HepG2 (cell line): ENCODE data around the gene TNFSF18. TPM values are rescaled to one million over a fixed set of nuclear protein-coding genes. Genes with fewer than 3 reads are reported as not detected.

Experiments used
- ATAC-seq: fragments of 200-7000 bp; cut with Tn5 transposase; 3 replicates; pipeline ENCODE4 v1.9.1; 2020; ENCODE audit warnings: mild to moderate bottlenecking, moderate library complexity
- BruUV-seq: library from RNA; stranded (reverse); fragments of 400-500 nt; replicated peaks from 2 replicates; lab custom pipeline; 2021; lab: Mats Ljungman, UMichigan
- CTCF ChIA-PET: fragments of 300-600 bp; formaldehyde crosslinking; extraction: SDS; loops from one replicate; lab custom pipeline; 2021; ENCODE audit warnings: low total read pairs, inconsistent platforms, low intra/inter-chr PET ratio; lab: Yijun Ruan, JAX
- POLR2A ChIA-PET: fragments of 350-600 bp; sonication (Branson Sonifier 250); formaldehyde crosslinking; loops from one replicate; lab custom pipeline; 2020; ENCODE audit warnings: antibody characterized with exemption, inconsistent platforms; lab: Yijun Ruan, JAX
- DNase-seq: peaks from one replicate; pipeline ENCODE4 v3.0.0-alpha.2; 2015; ENCODE audit warnings: low spot score
- FAIRE-seq: peaks from 3 replicates; lab custom pipeline; 2011; peaks lifted over from hg19 to GRCh38; lab: Jason Lieb, UNC
- H2AFZ ChIP-seq: one replicate; pipeline ENCODE4 v1.6.1; 2011; ENCODE audit warnings: low read length, inconsistent platforms
- H3K27ac ChIP-seq: fragments of 300-600 bp; 3 replicates; pipeline ENCODE4 v1.8.0; 2011; ENCODE audit warnings: mixed run types, mild to moderate bottlenecking, mixed read lengths, low read length, inconsistent platforms; ENCODE audit not compliant: insufficient read depth; ENCODE audit errors: extremely low read length
- H3K27me3 ChIP-seq, 2 experiments: fragments of 200-600 bp in 1 of 2; 2 replicates in 1 of 2; 3 replicates in 1 of 2; pipeline versions ENCODE4 v1.6.0 to v1.8.0; 2011; ENCODE audit warnings: low read length in 2 of 2, mild to moderate bottlenecking in 2 of 2, moderate library complexity in 2 of 2, inconsistent platforms in 1 of 2; ENCODE audit not compliant: insufficient read depth in 2 of 2, control insufficient read depth in 1 of 2
- H3K36me3 ChIP-seq, 2 experiments: fragments of 200-600 bp in 1 of 2; replicated peaks in 1 of 2; 2 replicates in 1 of 2; 3 replicates in 1 of 2; pipeline versions ENCODE4 v1.5.1 to v1.8.0; 2011; ENCODE audit warnings: low read length in 2 of 2, inconsistent platforms in 1 of 2; ENCODE audit not compliant: insufficient read depth in 2 of 2, control insufficient read depth in 1 of 2
- H3K4me1 ChIP-seq: 2 replicates; pipeline ENCODE4 v1.5.1; 2012; ENCODE audit warnings: low read length, inconsistent platforms; ENCODE audit not compliant: insufficient read depth
- H3K4me2 ChIP-seq: 2 replicates; pipeline ENCODE4 v1.6.0; 2011; ENCODE audit warnings: low read depth, low read length, inconsistent platforms
- H3K4me3 ChIP-seq, 3 experiments: fragments of 200-600 bp in 1 of 3; sonication (generic), shearing (Covaris generic) in 1 of 3; replicated peaks in 1 of 3; 2 replicates each; pipeline ENCODE4 v1.5.1; 2011 to 2016; ENCODE audit warnings: low read length in 3 of 3, inconsistent platforms in 2 of 3, low read depth in 2 of 3, mild to moderate bottlenecking in 2 of 3, control low read depth in 1 of 3, mixed read lengths in 1 of 3; ENCODE audit not compliant: insufficient read depth in 1 of 3
- H3K79me2 ChIP-seq: one replicate; pipeline ENCODE4 v1.6.1; 2011; ENCODE audit warnings: low read length, inconsistent platforms; ENCODE audit not compliant: insufficient read depth
- H3K9ac ChIP-seq: 2 replicates; pipeline ENCODE4 v1.6.0; 2011; ENCODE audit warnings: mild to moderate bottlenecking, low read depth, low read length, inconsistent platforms; ENCODE audit not compliant: insufficient read depth
- H3K9me3 ChIP-seq: 2 replicates; pipeline ENCODE4 v1.5.1; 2012; ENCODE audit warnings: mild to moderate bottlenecking, low read length
- H4K20me1 ChIP-seq: 2 replicates; pipeline ENCODE4 v1.6.0; 2011; ENCODE audit warnings: inconsistent platforms, mild to moderate bottlenecking, low read length, moderate library complexity; ENCODE audit not compliant: insufficient read depth
- ASH2L ChIP-seq: fragments of 300-600, 200-600 bp; sonication (generic); IDR thresholded peaks from 2 replicates; pipeline ENCODE4 v1.7.0; 2017; ENCODE audit warnings: low read depth, mild to moderate bottlenecking, moderate library complexity, mixed read lengths, low read length; ENCODE audit not compliant: insufficient read length
- CCAR2 ChIP-seq: fragments of 200-400 bp; formaldehyde crosslinking; optimal IDR thresholded peaks from 2 replicates; pipeline ENCODE3; 2018; ENCODE audit warnings: low read depth, mild to moderate bottlenecking, low read length, moderate library complexity
- FOXJ3 ChIP-seq: sonication (generic); formaldehyde crosslinking; IDR thresholded peaks from 2 replicates; pipeline ENCODE4 v1.4.0; 2020; ENCODE audit warnings: missing genetic modification reagents, mild to moderate bottlenecking, borderline replicate concordance
- HHEX ChIP-seq: IDR thresholded peaks from 2 replicates; pipeline ENCODE4 v1.6.1; 2016; ENCODE audit warnings: control low read depth
- HOXA9 ChIP-seq: sonication (generic); formaldehyde crosslinking; IDR thresholded peaks from 2 replicates; pipeline ENCODE4 v1.8.1; 2022; ENCODE audit warnings: missing genetic modification reagents, mild to moderate bottlenecking, moderate library complexity, borderline replicate concordance
- NFE2L1 ChIP-seq: sonication (generic); formaldehyde crosslinking; IDR thresholded peaks from 2 replicates; pipeline ENCODE4 v1.4.0; 2020; ENCODE audit warnings: missing genetic modification reagents, mild to moderate bottlenecking, borderline replicate concordance
- PHF21A ChIP-seq: sonication (generic); formaldehyde crosslinking; IDR thresholded peaks from 2 replicates; pipeline ENCODE4 v1.5.0; 2020; ENCODE audit warnings: mild to moderate bottlenecking, missing genetic modification reagents
- SRY ChIP-seq: sonication (generic); formaldehyde crosslinking; IDR thresholded peaks from 2 replicates; pipeline ENCODE4 v1.8.0; 2022; ENCODE audit warnings: mild to moderate bottlenecking, missing genetic modification reagents
- TFAP4 ChIP-seq: sonication (generic); IDR thresholded peaks from 2 replicates; pipeline ENCODE4 v1.6.1; 2016; ENCODE audit warnings: low read depth, borderline replicate concordance
- TIGD3 ChIP-seq: sonication (generic); formaldehyde crosslinking; IDR thresholded peaks from 2 replicates; pipeline ENCODE4 v1.5.1; 2020; ENCODE audit warnings: mild to moderate bottlenecking, missing genetic modification reagents, borderline replicate concordance
- TRIM22 ChIP-seq: fragments of 450-650 bp; IDR thresholded peaks from 2 replicates; pipeline ENCODE4 v1.6.1; 2017
- ZBTB7A ChIP-seq: sonication (generic); formaldehyde crosslinking; IDR thresholded peaks from 2 replicates; pipeline ENCODE4 v1.8.0; 2022; ENCODE audit warnings: mild to moderate bottlenecking, missing genetic modification reagents
- ZNF138 ChIP-seq: sonication (generic); formaldehyde crosslinking; IDR thresholded peaks from 2 replicates; pipeline ENCODE4 v1.5.0; 2020; ENCODE audit warnings: mild to moderate bottlenecking, low read depth, missing genetic modification reagents
- ZNF430 ChIP-seq: sonication (generic); formaldehyde crosslinking; IDR thresholded peaks from 2 replicates; pipeline ENCODE4 v1.9.0; 2021; ENCODE audit warnings: mild to moderate bottlenecking, missing genetic modification reagents
- ZNF441 ChIP-seq: sonication (generic); formaldehyde crosslinking; IDR thresholded peaks from 2 replicates; pipeline ENCODE4 v1.7.0; 2021; ENCODE audit warnings: missing genetic modification reagents, borderline replicate concordance
- ZNF503 ChIP-seq: sonication (generic); formaldehyde crosslinking; IDR thresholded peaks from 2 replicates; pipeline ENCODE4 v1.4.0; 2020; ENCODE audit warnings: missing genetic modification reagents
- ZNF576 ChIP-seq: sonication (generic); formaldehyde crosslinking; IDR thresholded peaks from 2 replicates; pipeline ENCODE4 v1.4.0; 2020; ENCODE audit warnings: mild to moderate bottlenecking, missing genetic modification reagents
- ZNF7 ChIP-seq: IDR thresholded peaks from 2 replicates; pipeline ENCODE4 v1.6.1; 2016; ENCODE audit warnings: missing biosample characterization, missing genetic modification reagents
- WGBS: methylation state at CpG from one replicate; pipeline ENCODE4 v1.1.6; 2017; ENCODE audit warnings: low lambda C conversion rate; 5-methylcytosine and 5-hydroxymethylcytosine counted together
- in situ Hi-C: cut with HindIII; loops from 2 replicates; pipeline ENCODE4 v1.10.0; 2017; ENCODE audit warnings: low pct_unique_long_range_greater_than_20kb; ENCODE audit not compliant: extremely low pct_ligation_motif_present
- intact Hi-C: fragments of 100-400 bp; cut with micrococcal nuclease; formaldehyde crosslinking; loops from one replicate; pipeline ENCODE4 v1.10.0; 2022; ENCODE audit not compliant: unreplicated experiment
- polyA plus RNA-seq, 8 experiments: library from polyadenylated mRNA; depleted of rRNA in 3 of 8; stranded (reverse) in 7 of 8; unstranded in 1 of 8; fragments of >200 nt; fragmentation: Illumina TruSeq in 4 of 8; extraction: Trizol in 4 of 8; gene quantifications; 2 replicates each; pipeline versions ENCODE4 v1.2.1 to v1.2.3, GENCODE V29; 2011 to 2016; ENCODE audit warnings: low read depth in 4 of 8, missing spikeins in 1 of 8, mixed read lengths in 1 of 8; ENCODE audit not compliant: insufficient read depth in 1 of 8
- total RNA-seq, 5 experiments: library from RNA; depleted of rRNA; stranded (reverse); fragments of >200 nt; fragmentation: Illumina TruSeq; extraction: Trizol; gene quantifications; 2 replicates each; pipeline ENCODE4 v1.2.3, GENCODE V29; 2016; ENCODE audit warnings: low read depth in 1 of 5

The TNFSF18 gene
- total and polyA plus RNA-seq, 2 of the 13 experiments (the other 11 are each of a cell fraction or from before 2014, with no cell fraction given): not detected

GRCh38 chr1:173015629-173016028 is 35.1 kb downstream of the TNFSF18 start (continued):
- TF ChIP-seq TFAP4: no peak
- TF ChIP-seq CCAR2: no peak
- TF ChIP-seq ZNF138 (CRISPR knock-in tag): no peak
- TF ChIP-seq FOXJ3 (CRISPR knock-in tag): no peak

GRCh38 chr1:173014160-173014559 is 36.6 kb downstream of the TNFSF18 start:
- Histone ChIP-seq H3K4me2 (no peak overlapping the region), H3K9me3 (no peaks in the 10 kb centered on the region), H3K4me1 (no peaks in the 10 kb centered on the region), H2AFZ (no peak overlapping the region), H3K36me3 (no peaks in the 10 kb centered on the region), H3K79me2 (no peaks in the 10 kb centered on the region), H3K9ac (no peak overlapping the region), H3K27me3 (0 out of 5 replicates have a peak, but pooled peaks cover 0 to 5% of the 10 kb centered on the region in 2 experiments), H4K20me1 (no peaks in the 10 kb centered on the region), H3K27ac (no peak overlapping the region), H3K4me3 (no peak overlapping the region)
- in situ Hi-C loops: no loop called here
- no TSS peak for BruUV-seq
- 92% methylated on average over 1 of the region's 1 CpG for WGBS
- FAIRE-seq (no peak), DNase-seq (no peak), ATAC-seq (no peak)
- ChIA-PET POLR2A (no interaction called here), CTCF (no interaction called here)
- intact Hi-C loops: no loop called here
- TF ChIP-seq ZNF576 (no peak), TIGD3 (CRISPR knock-in tag) (no peak), SRY (CRISPR knock-in tag) (no peak), ZBTB7A (CRISPR knock-in tag) (no peak), TRIM22 (no peak), ZNF503 (CRISPR knock-in tag) (no peak), ZNF430 (no peak), ZNF7 (CRISPR knock-in tag) (no peak), ZNF441 (CRISPR knock-in tag) (no peak), PHF21A (CRISPR knock-in tag) (no peak), HHEX (CRISPR knock-in tag) (no peak), NFE2L1 (no peak), HOXA9 (CRISPR knock-in tag) (no peak), ASH2L (no peak)
